ENCODE data around the gene NTMT1.

- TF ChIP-seq, protein P1, sequence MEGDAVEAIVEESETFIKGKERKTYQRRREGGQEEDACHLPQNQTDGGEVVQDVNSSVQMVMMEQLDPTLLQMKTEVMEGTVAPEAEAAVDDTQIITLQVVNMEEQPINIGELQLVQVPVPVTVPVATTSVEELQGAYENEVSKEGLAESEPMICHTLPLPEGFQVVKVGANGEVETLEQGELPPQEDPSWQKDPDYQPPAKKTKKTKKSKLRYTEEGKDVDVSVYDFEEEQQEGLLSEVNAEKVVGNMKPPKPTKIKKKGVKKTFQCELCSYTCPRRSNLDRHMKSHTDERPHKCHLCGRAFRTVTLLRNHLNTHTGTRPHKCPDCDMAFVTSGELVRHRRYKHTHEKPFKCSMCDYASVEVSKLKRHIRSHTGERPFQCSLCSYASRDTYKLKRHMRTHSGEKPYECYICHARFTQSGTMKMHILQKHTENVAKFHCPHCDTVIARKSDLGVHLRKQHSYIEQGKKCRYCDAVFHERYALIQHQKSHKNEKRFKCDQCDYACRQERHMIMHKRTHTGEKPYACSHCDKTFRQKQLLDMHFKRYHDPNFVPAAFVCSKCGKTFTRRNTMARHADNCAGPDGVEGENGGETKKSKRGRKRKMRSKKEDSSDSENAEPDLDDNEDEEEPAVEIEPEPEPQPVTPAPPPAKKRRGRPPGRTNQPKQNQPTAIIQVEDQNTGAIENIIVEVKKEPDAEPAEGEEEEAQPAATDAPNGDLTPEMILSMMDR (IDR thresholded peaks at IDR 0.05; ENCODE audit: low read depth, low read length), result no peak
- TF ChIP-seq EZH2phosphoT487 (IDR thresholded peaks at IDR 0.05; ENCODE audit: low read depth), result no peak
Measured at GRCh38 chr9:129580211-129580915, 45.6 kb upstream of the NTMT1 start.
